Hypothalamus (tissue), 51 donors: ENCODE results near the gene FEM1C.
"Not testable (repeated sequence)": the region's sequence is repeated elsewhere in the genome, so short reads cannot be mapped to it uniquely, and the experiment has no call there.

ENCODE experiments used
- DNase-seq, 51 donors: peaks; one replicate each; lab custom pipeline; 2025; lab: John Stamatoyannopoulos, UW

The FEM1C gene

GRCh38 chr5:115479166-115479873 lies 65.3 kb downstream of the FEM1C start:
- DNase-seq = not testable (repeated sequence)

GRCh38 chr5:115478281-115478680 lies 66.3 kb downstream of the FEM1C start:
- no peak for DNase-seq

DNA sequence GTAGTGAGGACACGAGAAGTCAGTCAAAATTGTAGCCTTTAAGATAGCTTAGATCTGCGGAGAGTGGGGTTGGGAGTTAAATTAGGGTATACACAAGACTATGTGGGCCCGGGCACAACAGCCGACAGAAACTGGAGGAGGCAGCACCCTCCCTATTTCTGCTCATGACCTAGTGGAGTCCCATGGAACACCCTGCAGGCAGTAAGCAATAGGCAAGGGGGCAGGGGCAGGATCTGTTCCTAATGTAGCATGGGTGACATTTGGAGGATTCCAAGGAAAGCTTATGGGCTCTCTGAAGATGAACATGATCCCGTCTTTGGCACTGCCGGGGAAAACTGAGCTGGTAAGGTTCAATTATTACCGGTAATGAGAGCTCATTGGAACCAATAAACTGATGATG lies 67.0 kb downstream of the FEM1C start:
- DNase-seq = no peak

DNA sequence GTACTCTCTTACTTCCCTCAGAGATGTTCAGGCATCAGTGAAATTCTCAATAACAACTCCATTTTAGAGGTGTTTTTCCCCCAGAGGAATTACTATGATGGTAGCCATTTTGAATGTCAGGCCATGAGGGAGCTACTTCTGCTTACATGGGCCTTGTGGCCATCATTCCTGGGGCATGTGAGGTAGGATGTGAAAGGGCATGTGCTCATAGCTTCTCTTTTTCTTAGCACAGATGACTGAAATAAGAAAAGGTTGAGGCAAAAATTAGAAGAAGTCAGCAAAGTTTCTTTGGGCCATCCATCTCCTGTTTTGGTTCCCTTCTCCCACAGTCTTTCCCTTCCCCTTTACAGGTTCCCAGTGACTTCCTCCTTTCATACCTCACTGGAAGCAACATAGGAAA lies 68.8 kb downstream of the FEM1C start:
- DNase-seq = no peak

DNA sequence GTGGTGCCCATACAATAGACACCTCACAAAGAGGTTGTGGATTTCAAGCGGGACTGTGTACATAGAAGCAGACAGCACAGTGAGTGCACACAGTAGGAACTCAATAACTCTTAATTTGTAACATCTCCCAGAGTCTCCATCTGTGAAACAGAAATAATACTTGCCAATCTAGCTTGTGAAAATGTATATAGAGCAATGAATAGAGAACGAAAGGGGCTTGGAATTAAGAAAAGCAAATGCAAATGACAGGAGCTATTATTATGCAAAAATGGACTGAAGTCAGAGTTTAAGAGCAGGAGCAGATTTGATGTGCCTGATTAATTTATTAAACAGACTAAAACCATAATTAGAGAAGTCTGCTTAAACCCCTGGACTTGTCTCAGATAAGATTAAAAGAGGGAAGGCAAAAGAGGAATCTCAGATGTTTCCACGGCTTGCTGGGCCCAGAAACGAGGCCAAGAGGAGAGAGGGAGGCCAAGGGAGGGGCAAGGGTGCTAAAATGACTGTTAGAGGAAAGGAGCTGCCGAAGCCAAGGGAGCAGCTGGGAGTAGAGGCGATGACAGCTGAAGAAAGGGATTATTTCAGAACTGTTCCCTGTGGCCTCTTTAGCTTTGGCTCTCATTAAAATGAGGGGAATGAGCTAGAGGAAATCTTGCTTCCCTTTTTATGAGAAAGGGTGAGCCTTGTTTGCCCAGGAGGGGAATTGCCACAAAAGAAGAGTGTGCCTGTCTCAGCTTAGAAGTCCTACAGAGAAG lies 72.1 kb downstream of the FEM1C start:
- peak in 4 of 51 donors; percentile 2 to 12 (median 5) for DNase-seq

DNA sequence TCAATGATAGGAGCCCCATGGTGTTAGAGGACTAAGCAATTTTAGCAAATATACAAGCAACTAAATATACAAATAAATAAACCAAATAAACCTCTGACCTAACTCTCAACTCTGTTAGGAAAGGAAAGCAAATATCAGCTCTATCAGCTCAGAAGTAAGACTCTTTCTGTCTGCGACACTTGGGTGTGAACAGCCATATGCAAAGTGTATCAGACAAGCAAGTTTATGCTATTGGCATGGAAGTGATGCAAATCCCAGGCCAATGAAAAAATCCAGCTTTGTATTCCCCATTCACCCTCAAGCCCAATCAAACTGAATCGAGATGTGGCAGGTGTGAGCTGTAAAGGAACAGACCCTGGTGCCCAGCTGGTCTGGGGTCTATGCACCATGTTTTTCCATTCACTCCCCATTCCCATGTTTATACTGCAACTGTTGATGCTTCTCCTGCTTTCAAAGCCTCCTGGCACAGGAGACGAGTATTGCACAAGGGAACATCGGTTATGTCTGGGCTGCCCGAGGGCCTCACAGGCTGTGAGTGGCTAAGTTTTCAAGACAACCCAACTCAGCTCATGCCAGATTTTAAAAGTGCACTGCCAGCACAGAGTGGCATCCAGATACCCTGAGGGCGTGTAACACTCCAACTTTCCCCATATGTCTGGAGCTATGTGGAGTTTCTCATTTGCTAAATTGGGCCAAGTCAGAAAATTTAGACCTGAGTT lies 73.1 kb downstream of the FEM1C start:
- DNase-seq = peak in 6 of 51 donors; percentile 5 to 19 (median 10)

GRCh38 chr5:115470921-115471320 lies 73.7 kb downstream of the FEM1C start:
- DNase-seq = no peak
